ENCODE results near the gene ARMC5.

GRCh38 chr16:31440516-31441184 lies 18.7 kb upstream of the ARMC5 start:
- TF ChIP-seq, protein P1, sequence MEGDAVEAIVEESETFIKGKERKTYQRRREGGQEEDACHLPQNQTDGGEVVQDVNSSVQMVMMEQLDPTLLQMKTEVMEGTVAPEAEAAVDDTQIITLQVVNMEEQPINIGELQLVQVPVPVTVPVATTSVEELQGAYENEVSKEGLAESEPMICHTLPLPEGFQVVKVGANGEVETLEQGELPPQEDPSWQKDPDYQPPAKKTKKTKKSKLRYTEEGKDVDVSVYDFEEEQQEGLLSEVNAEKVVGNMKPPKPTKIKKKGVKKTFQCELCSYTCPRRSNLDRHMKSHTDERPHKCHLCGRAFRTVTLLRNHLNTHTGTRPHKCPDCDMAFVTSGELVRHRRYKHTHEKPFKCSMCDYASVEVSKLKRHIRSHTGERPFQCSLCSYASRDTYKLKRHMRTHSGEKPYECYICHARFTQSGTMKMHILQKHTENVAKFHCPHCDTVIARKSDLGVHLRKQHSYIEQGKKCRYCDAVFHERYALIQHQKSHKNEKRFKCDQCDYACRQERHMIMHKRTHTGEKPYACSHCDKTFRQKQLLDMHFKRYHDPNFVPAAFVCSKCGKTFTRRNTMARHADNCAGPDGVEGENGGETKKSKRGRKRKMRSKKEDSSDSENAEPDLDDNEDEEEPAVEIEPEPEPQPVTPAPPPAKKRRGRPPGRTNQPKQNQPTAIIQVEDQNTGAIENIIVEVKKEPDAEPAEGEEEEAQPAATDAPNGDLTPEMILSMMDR (IDR thresholded peaks at IDR 0.05), result no peak
- TF ChIP-seq EP300 (IDR thresholded peaks at IDR 0.05) (no peak), POLR2A (IDR thresholded peaks at IDR 0.05; ENCODE audit: low read depth) (no peak)

Measured in esophagus muscularis mucosa (tissue), 4 donors.